ENCODE data around the gene BICC1.

Gene BICC1

DNA sequence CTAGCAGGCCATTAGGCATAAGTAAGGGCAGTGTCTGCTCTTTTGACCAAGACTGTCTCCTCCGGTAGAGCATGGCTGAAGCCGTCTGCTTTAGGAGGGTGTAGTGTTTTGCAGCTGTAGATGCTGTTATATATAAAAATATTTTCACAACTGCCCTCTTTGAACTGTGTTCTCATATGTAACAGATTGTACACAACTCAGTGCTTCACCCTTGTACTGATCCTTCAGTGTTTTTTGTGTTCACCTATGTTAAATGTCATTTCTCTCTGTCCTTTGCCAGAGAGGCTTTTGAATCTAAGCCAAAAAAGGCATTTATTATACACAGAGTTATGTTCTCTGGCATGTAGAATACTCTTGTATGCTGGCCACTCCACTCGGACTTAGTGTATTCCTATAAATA is 135.5 kb downstream of the BICC1 start:
- H3K27me3 ChIP-seq (ENCODE audit: control insufficient read depth, insufficient read depth, low read length) = no peaks in the 10 kb centered on the region
- no CpG with 5 or more reads among the region's 3 CpGs for WGBS (ENCODE audit: insufficient coverage, insufficient read length)
- no peak overlapping the region for H3K4me3 ChIP-seq (ENCODE audit: low read length)
- no peak for DNase-seq (ENCODE audit: low read depth, low spot score)
- no peaks in the 10 kb centered on the region for H3K4me1 ChIP-seq (ENCODE audit: control insufficient read depth, insufficient read depth, low read length)
- no peaks in the 10 kb centered on the region for H3K36me3 ChIP-seq (ENCODE audit: control insufficient read depth, insufficient read depth, low read length)
- no peaks in the 10 kb centered on the region for H3K9me3 ChIP-seq (ENCODE audit: control insufficient read depth, insufficient read depth, low read length)
- H3K27ac ChIP-seq (ENCODE audit: low read length) = no peak overlapping the region

DNA sequence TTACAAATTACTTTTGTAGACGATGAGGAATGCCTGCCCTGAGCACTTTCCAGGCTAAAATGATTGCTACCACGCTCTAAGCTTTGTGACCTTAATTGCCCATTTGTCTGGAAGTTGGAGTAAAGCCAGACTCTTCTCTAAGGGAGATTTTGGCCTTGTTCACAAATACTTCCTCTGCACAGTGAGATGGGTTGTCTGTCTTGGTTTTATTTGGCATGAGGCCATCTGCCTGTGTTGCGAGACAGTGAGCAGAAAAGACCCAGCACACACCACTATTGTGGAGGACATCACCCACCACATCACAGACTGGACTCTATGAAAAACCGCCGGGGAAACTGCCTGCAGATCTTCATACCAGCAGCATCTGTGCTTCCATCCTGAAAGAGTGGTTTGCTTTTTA is 138.4 kb downstream of the BICC1 start:
- WGBS (ENCODE audit: insufficient coverage, insufficient read length) = no CpG with 5 or more reads among the region's 5 CpGs
- no peaks in the 10 kb centered on the region for H3K27me3 ChIP-seq (ENCODE audit: control insufficient read depth, insufficient read depth, low read length)
- DNase-seq (ENCODE audit: low read depth, low spot score) = no peak
- H3K4me1 ChIP-seq (ENCODE audit: control insufficient read depth, insufficient read depth, low read length) = no peaks in the 10 kb centered on the region
- H3K9me3 ChIP-seq (ENCODE audit: control insufficient read depth, insufficient read depth, low read length) = no peaks in the 10 kb centered on the region
- no peak overlapping the region for H3K27ac ChIP-seq (ENCODE audit: low read length)
- H3K4me3 ChIP-seq (ENCODE audit: low read length) = no peak overlapping the region
- H3K36me3 ChIP-seq (ENCODE audit: control insufficient read depth, insufficient read depth, low read length) = no peaks in the 10 kb centered on the region

DNA sequence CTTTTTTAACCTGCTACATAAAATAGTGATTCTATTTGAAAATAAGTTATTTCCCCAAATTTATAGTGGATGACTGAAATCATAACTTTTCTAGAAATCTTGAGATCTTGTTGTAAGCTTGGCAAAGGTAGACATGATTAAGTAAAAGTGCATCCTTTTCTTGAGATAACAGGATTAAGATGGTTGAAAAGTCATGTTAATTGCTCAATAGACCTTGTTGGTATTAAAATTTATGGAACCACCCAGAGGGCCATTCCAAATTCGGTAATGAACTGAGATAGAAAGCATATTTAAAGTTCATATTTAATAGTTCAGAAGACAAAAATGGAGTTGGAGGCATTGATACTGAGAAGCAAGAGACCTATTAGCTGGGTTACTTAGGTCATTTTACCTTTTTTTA is 139.1 kb downstream of the BICC1 start:
- Histone ChIP-seq H3K36me3 (ENCODE audit: control insufficient read depth, insufficient read depth, low read length) (no peaks in the 10 kb centered on the region), H3K9me3 (ENCODE audit: control insufficient read depth, insufficient read depth, low read length) (no peaks in the 10 kb centered on the region), H3K4me3 (ENCODE audit: low read length) (no peak overlapping the region), H3K27me3 (ENCODE audit: control insufficient read depth, insufficient read depth, low read length) (no peaks in the 10 kb centered on the region), H3K4me1 (ENCODE audit: control insufficient read depth, insufficient read depth, low read length) (no peaks in the 10 kb centered on the region), H3K27ac (ENCODE audit: low read length) (no peak overlapping the region)
- no CpG with 5 or more reads among the region's 1 CpG for WGBS (ENCODE audit: insufficient coverage, insufficient read length)
- DNase-seq (ENCODE audit: low read depth, low spot score) = no peak

DNA sequence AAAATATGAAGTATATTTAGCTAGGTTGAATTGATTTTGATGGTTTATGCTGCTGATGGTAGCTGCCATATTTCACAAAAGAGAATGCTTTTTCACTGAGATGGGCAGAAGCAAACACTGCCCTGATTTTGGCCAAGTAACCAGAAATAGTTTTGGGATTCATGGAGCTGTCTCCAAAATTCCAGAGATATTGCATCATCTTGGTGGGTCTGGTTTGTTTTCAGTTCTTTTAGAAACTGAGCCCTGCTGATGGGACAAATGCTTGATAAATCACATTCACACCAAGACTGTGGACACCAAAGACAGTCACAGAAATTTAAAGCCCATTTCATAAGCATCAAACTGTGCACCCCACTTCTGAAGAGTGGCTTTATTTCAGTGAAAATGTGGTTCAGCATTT is 140.5 kb downstream of the BICC1 start:
- Histone ChIP-seq H3K9me3 (ENCODE audit: control insufficient read depth, insufficient read depth, low read length) (no peaks in the 10 kb centered on the region), H3K27me3 (ENCODE audit: control insufficient read depth, insufficient read depth, low read length) (no peaks in the 10 kb centered on the region), H3K4me1 (ENCODE audit: control insufficient read depth, insufficient read depth, low read length) (no peaks in the 10 kb centered on the region), H3K4me3 (ENCODE audit: low read length) (no peak overlapping the region), H3K27ac (ENCODE audit: low read length) (no peak overlapping the region), H3K36me3 (ENCODE audit: control insufficient read depth, insufficient read depth, low read length) (no peaks in the 10 kb centered on the region)
- no peak for DNase-seq (ENCODE audit: low read depth, low spot score)

DNA sequence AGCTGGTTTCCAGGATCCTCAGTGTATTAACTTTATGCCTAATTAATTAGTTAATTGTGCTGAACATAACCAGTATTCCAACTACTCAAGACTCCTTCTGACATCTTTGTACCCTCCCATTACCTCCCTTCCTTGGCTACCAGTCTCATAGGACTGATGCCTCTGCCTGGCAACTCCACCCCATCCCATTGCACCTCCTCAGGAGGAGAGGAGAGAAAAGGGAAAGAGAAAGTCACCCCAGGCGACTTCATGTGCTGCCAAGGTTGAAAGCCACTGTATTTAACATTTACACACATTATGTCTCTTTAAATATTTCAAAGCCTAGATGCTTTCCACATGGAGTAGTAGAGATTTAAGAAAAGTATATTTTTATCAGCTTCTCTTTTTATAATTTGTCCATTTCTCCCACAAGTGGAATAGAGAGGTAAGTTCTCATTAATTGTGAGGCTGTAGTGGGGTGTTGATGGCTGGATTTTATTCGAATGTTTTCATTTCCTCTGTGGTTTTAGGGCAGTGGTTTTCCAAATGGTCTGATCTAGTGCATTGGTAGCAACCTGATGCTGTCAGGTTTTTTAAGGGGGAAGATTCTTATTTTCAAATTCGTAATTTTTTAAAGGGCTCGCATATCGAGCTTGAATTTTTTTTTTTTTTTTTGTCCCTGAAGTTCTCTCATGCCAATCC is 148.0 kb downstream of the BICC1 start:
- Histone ChIP-seq H3K4me1 (ENCODE audit: control insufficient read depth, insufficient read depth, low read length) (peaks cover 1% of the 10 kb centered on the region; the same call in 1 of the 2 replicates), H3K27me3 (ENCODE audit: control insufficient read depth, insufficient read depth, low read length) (no peaks in the 10 kb centered on the region), H3K9me3 (ENCODE audit: control insufficient read depth, insufficient read depth, low read length) (no peaks in the 10 kb centered on the region; the same call in 1 of the 2 replicates), H3K36me3 (ENCODE audit: control insufficient read depth, insufficient read depth, low read length) (no peaks in the 10 kb centered on the region), H3K4me3 (ENCODE audit: low read length) (no peak overlapping the region), H3K27ac (ENCODE audit: low read length) (no peak overlapping the region)
- WGBS (ENCODE audit: insufficient coverage, insufficient read length) = no CpG with 5 or more reads among the region's 5 CpGs
- DNase-seq (ENCODE audit: low read depth, low spot score) = no peak

DNA sequence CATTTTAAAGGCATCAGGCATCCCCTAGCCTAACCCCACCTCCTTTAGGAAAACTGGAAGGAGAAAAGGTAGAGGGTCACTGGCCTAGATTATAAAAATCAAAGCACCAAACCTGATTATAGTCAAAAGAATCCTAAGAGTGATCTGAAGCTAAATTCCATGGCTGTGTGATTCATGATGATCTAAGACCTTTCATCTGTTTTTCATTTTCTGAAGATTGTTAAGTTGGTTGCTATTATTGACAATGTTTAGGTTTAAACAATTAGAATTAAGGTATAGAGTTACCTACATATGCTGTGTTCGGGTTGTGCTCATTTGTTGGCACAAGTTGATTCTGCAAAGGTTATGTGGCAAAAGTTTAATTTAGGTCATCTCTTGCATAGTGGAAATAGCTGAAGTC is 148.7 kb downstream of the BICC1 start:
- no peak for DNase-seq (ENCODE audit: low read depth, low spot score)
- peaks cover 1% of the 10 kb centered on the region; the same call in 1 of the 2 replicates for H3K4me1 ChIP-seq (ENCODE audit: control insufficient read depth, insufficient read depth, low read length)
- no peaks in the 10 kb centered on the region for H3K27me3 ChIP-seq (ENCODE audit: control insufficient read depth, insufficient read depth, low read length)
- H3K9me3 ChIP-seq (ENCODE audit: control insufficient read depth, insufficient read depth, low read length) = no peaks in the 10 kb centered on the region; the same call in 1 of the 2 replicates
- H3K36me3 ChIP-seq (ENCODE audit: control insufficient read depth, insufficient read depth, low read length) = no peaks in the 10 kb centered on the region
- WGBS (ENCODE audit: insufficient coverage, insufficient read length) = no CpG with 5 or more reads among the region's 1 CpG
- H3K27ac ChIP-seq (ENCODE audit: low read length) = no peak overlapping the region
- H3K4me3 ChIP-seq (ENCODE audit: low read length) = no peak overlapping the region

DNA sequence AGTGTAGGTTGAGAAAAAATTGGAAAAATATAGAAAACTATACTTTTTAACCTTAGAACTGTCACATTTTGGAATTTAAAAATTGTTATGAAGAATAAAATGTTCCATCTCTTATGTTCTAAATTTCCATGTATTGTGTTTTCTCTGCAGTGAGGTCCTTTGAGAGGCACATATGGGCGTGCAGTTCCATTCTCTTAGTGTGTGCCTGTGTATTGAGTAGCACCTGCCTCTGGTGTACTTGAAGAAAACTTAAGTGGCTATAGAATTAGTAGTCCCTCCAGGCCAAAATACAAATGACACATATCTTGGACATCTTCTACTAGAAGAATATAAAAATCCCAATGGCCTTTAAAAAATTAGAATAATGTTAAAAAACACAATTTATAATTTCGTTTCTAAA is 149.2 kb downstream of the BICC1 start:
- Histone ChIP-seq H3K27me3 (ENCODE audit: control insufficient read depth, insufficient read depth, low read length) (no peaks in the 10 kb centered on the region), H3K4me3 (ENCODE audit: low read length) (no peak overlapping the region), H3K36me3 (ENCODE audit: control insufficient read depth, insufficient read depth, low read length) (no peaks in the 10 kb centered on the region), H3K9me3 (ENCODE audit: control insufficient read depth, insufficient read depth, low read length) (no peaks in the 10 kb centered on the region; the same call in 1 of the 2 replicates), H3K4me1 (ENCODE audit: control insufficient read depth, insufficient read depth, low read length) (peaks cover 1% of the 10 kb centered on the region; the same call in 1 of the 2 replicates), H3K27ac (ENCODE audit: low read length) (no peak overlapping the region)
- no peak for DNase-seq (ENCODE audit: low read depth, low spot score)
- WGBS (ENCODE audit: insufficient coverage, insufficient read length) = no CpG with 5 or more reads among the region's 2 CpGs

DNA sequence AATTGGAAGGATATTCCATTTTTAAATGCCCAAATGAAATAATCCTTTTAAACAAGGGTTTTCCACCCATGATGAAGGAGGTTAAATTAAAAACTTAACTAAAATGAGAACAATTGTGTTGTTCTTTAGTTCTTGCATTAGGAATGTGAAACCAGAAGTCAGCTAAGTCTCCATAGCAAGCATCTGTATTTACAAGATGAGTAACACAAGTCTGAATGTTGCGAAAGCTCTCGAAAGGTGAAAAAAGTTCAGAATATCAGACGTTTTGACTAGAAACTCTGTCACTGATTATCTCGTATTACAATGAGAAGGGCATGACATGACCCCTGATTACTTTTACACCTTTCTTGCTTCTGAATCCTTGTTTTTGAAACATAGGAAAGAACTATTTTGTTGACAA is 149.6 kb downstream of the BICC1 start:
- H3K27ac ChIP-seq (ENCODE audit: low read length) = no peak overlapping the region
- DNase-seq (ENCODE audit: low read depth, low spot score) = no peak
- H3K4me3 ChIP-seq (ENCODE audit: low read length) = no peak overlapping the region
- no peaks in the 10 kb centered on the region; the same call in 1 of the 2 replicates for H3K9me3 ChIP-seq (ENCODE audit: control insufficient read depth, insufficient read depth, low read length)
- no CpG with 5 or more reads among the region's 4 CpGs for WGBS (ENCODE audit: insufficient coverage, insufficient read length)
- H3K36me3 ChIP-seq (ENCODE audit: control insufficient read depth, insufficient read depth, low read length) = no peaks in the 10 kb centered on the region
- H3K27me3 ChIP-seq (ENCODE audit: control insufficient read depth, insufficient read depth, low read length) = no peaks in the 10 kb centered on the region
- peaks cover 1% of the 10 kb centered on the region; the same call in 1 of the 2 replicates for H3K4me1 ChIP-seq (ENCODE audit: control insufficient read depth, insufficient read depth, low read length)

DNA sequence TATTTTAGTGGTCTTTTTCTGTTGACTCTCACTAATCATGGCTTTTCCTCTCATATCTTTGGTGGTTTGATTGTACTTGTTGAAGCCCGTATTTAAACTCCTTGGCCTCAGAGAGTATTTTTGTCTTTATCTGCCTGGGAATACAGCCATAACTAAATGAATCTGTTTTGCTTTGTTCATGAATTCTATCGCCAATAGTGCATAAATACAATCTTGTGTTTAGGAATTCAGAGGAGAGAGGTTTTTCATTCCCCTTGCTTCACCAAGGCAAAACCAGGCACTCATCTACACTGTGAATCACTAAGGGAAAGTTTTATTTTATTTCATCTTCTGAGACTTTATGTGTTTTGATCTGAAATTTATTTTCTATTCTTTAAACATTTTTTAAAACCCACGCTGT is 152.7 kb downstream of the BICC1 start:
- WGBS (ENCODE audit: insufficient coverage, insufficient read length) = no CpG with 5 or more reads among the region's 3 CpGs
- DNase-seq (ENCODE audit: low read depth, low spot score) = no peak
- no peaks in the 10 kb centered on the region for H3K36me3 ChIP-seq (ENCODE audit: control insufficient read depth, insufficient read depth, low read length)
- no peak overlapping the region for H3K4me3 ChIP-seq (ENCODE audit: low read length)
- H3K27me3 ChIP-seq (ENCODE audit: control insufficient read depth, insufficient read depth, low read length) = no peaks in the 10 kb centered on the region
- H3K27ac ChIP-seq (ENCODE audit: low read length) = no peak overlapping the region
- no peaks in the 10 kb centered on the region; the same call in 1 of the 2 replicates for H3K9me3 ChIP-seq (ENCODE audit: control insufficient read depth, insufficient read depth, low read length)
- no peaks in the 10 kb centered on the region for H3K4me1 ChIP-seq (ENCODE audit: control insufficient read depth, insufficient read depth, low read length)

DNA sequence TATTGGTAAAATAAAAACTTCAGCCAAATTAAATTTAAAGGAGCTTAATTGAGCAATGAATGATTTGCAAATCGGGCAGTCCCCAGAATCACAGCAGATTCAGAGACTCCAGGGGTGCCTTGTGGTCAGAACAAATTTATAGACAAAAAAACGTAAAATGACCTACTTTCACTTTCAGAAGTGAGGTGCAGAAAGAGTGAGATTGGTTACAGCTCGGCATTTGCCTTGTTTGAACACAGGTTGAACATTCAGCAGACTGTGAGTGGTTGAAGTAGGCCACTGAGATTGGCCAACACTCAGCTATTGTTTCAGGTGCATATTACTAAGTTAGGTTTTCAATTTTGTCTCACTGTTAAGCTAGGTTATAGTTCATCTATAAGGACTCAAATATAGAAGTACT is 153.4 kb downstream of the BICC1 start:
- Histone ChIP-seq H3K36me3 (ENCODE audit: control insufficient read depth, insufficient read depth, low read length) (no peaks in the 10 kb centered on the region), H3K4me1 (ENCODE audit: control insufficient read depth, insufficient read depth, low read length) (no peaks in the 10 kb centered on the region), H3K27me3 (ENCODE audit: control insufficient read depth, insufficient read depth, low read length) (no peaks in the 10 kb centered on the region), H3K9me3 (ENCODE audit: control insufficient read depth, insufficient read depth, low read length) (no peaks in the 10 kb centered on the region; the same call in 1 of the 2 replicates), H3K4me3 (ENCODE audit: low read length) (no peak overlapping the region), H3K27ac (ENCODE audit: low read length) (no peak overlapping the region)
- WGBS (ENCODE audit: insufficient coverage, insufficient read length) = no CpG with 5 or more reads among the region's 3 CpGs
- no peak for DNase-seq (ENCODE audit: low read depth, low spot score)

DNA sequence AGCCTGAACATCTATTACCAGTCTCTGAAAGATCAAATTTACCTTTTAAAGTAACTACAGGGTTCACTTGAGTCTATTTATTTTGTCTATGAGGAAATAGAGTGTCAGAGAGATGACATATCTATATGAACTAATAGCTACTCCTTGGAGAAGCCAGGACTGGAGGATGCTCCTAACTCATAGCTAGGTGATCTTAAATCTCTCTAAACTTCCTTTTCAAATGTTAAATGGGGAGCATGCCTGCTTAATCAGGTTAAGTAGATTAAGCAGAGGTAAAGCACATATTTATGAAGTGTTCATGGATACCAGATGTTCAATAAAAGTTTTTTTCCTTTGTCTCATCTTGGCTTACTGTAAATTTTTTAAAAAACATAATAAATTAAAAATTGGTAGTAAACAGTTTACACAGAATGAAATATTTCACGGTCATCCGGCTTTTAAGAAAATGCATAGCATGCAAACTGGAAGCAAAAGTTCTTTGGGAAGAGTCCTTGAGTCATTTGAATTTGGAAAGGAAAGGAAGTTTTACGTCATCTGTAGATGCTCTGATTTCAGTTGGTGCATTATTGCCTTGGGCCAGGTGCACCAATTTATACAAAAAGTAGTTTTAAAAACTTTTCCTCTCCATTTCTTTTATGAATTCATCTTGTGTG is 155.1 kb downstream of the BICC1 start:
- no peaks in the 10 kb centered on the region for H3K4me1 ChIP-seq (ENCODE audit: control insufficient read depth, insufficient read depth, low read length)
- no CpG with 5 or more reads among the region's 3 CpGs for WGBS (ENCODE audit: insufficient coverage, insufficient read length)
- no peak overlapping the region for H3K4me3 ChIP-seq (ENCODE audit: low read length)
- no peak for DNase-seq (ENCODE audit: low read depth, low spot score)
- no peaks in the 10 kb centered on the region; the same call in 1 of the 2 replicates for H3K9me3 ChIP-seq (ENCODE audit: control insufficient read depth, insufficient read depth, low read length)
- H3K27ac ChIP-seq (ENCODE audit: low read length) = no peak overlapping the region
- H3K27me3 ChIP-seq (ENCODE audit: control insufficient read depth, insufficient read depth, low read length) = no peaks in the 10 kb centered on the region
- no peaks in the 10 kb centered on the region for H3K36me3 ChIP-seq (ENCODE audit: control insufficient read depth, insufficient read depth, low read length)

Measured in iPS DF 6.9 (cell line).